Ramos (cell line): ENCODE results near the gene E4F1.

Source experiments
- in situ Hi-C: fragments of 300-500 bp; cut with MboI; formaldehyde crosslinking; loops from one replicate; pipeline ENCODE4 v1.14.3; 2022; ENCODE audit warnings: low sequenced_read_pairs; ENCODE audit not compliant: unreplicated experiment

E4F1 gene

GRCh38 chr16:2284797-2285576 lies 61.6 kb downstream of the E4F1 start:
- in situ Hi-C loops: no loop called here
